Measurements from ENCODE around the gene UCHL5.

UCHL5 gene

GRCh38 chr1:193059282-193060114 is at the start of gene UCHL5, which contains the start of gene RO60:
Gene UCHL5 (minus strand): TSS chr1:193059360. CDS start chr1:193059260, 100 bp downstream.
Gene RO60 (plus strand): TSS chr1:193059612. CDS start chr1:193069055, 9,443 bp downstream.
- DNase-seq: peak; percentile 97

DNA sequence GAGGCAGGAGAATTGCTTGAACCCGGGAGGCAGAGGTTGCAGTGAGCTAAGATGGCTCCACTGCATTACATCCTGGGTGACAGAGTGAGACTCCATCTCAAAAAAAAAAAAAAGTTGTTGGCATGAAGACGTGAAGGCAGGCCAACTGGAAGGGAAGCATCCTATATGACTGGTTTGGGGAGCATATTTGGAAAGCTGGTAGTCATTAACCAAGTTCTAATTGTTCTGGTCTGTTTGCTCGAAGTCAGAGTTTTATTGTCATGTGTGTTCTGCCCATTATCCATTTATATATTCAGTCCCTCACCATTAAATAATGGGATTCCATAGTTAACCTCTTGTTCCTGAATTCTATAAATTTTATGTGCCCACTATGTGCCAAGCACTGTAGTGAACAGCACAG is 49.3 kb upstream of the UCHL5 start:
- DNase-seq: no peak

GRCh38 chr1:193105821-193106177 is 46.6 kb upstream of the UCHL5 start:
- DNase-seq: no peak

GRCh38 chr1:193104907-193105820 is 46.0 kb upstream of the UCHL5 start, which contains the start of gene GLRX2:
Gene GLRX2 (minus strand): TSS chr1:193105414. CDS start chr1:193105382, 32 bp downstream.
- DNase-seq: peak; percentile 83

DNA sequence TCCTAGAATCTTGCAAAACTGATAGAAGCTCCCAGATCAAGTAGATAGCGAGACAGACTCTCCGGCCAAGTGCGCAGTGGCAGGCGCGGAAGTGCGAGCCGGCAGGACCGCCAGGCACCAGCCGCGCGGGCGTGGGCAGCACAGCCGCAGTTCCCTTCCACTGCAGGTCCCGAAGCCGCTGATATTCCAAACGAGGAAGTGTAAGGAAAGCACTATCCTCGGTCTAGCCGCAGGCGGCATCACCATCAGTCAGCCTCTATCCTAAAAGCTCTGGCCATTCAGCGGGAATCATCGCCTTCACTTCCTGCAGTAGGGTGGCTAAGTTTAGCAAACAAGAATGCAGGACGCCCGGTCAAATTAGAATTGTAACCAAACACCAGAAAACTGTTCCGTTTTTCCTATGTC is 45.3 kb upstream of the UCHL5 start:
- peak; percentile 47 for DNase-seq

GRCh38 chr1:193103759-193104501 is 44.8 kb upstream of the UCHL5 start:
- no peak for DNase-seq

DNA sequence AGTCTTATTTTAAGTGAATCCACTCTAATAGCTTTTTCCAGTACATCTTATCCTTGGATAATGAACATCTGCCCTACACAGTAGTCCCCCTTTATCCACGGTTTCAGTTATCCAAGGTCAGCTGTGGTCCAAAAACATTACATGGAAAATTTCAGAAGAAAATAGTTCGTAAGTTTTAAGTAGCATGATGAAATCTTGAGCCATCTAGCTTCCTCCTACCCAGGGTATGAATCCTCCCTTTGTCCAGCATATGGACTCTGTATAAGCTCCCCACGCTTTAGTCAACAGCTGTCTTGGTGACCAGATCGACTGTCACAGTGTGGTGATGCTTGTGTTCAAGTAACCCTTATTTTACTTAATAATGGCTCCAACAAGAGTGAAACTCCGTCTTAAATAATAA is 43.5 kb upstream of the UCHL5 start:
- no peak for DNase-seq

GRCh38 chr1:193094112-193094511 is 35.0 kb upstream of the UCHL5 start:
- DNase-seq: no peak

- DNase-seq: no peak
Observed at GRCh38 chr1:193090865-193091264, 31.7 kb upstream of the UCHL5 start.

- no peak for DNase-seq
Observed at GRCh38 chr1:193087893-193088292, 28.7 kb upstream of the UCHL5 start.

DNA sequence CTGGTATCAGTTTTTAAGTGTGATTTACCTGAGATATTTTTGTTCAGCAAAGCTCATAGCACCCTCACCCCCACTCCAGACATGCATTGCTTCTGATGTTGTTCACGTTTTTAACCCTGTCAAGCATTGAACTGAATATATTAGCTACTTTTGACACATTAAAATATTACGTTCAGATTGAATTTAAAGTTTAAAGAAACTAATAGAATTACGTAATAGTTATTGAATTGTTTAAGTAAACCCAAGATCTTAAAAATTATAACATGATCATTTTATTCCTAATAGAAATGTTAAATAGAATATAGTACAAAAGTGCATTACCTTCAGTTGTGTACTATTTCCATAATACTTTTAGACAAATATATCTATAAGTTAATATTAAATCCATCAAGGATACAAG is 27.2 kb upstream of the UCHL5 start:
- no peak for DNase-seq

GRCh38 chr1:193085263-193085662 is 26.1 kb upstream of the UCHL5 start:
- peak; percentile 6 for DNase-seq

- DNase-seq: no peak
Observed at GRCh38 chr1:193083365-193084088, 24.4 kb upstream of the UCHL5 start.

- no peak for DNase-seq
Observed at GRCh38 chr1:193079187-193079586, 20.0 kb upstream of the UCHL5 start.

- no peak for DNase-seq
Observed at GRCh38 chr1:193077991-193078390, 18.8 kb upstream of the UCHL5 start.

DNA sequence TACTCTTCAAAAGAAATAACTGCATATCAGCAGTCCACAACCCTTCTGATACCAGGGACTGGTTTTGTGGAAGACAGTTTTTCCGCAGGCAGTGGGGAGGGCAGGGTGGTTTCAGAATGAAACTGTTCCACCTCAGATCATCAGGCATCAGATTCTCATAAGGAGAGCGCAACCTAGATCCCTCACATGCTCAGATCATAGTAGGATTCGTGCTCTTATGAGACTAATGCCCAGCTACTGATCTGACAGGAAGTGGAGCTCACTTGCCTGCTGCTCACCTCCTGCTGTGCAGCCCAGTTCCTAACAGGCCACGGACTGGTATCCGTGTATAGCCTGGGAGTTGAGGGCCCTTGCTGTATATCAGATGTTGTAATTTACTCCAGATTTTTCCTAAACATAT is 11.8 kb upstream of the UCHL5 start:
- no peak for DNase-seq

- no peak for DNase-seq
Observed at GRCh38 chr1:193070386-193070753, 11.2 kb upstream of the UCHL5 start.

DNA sequence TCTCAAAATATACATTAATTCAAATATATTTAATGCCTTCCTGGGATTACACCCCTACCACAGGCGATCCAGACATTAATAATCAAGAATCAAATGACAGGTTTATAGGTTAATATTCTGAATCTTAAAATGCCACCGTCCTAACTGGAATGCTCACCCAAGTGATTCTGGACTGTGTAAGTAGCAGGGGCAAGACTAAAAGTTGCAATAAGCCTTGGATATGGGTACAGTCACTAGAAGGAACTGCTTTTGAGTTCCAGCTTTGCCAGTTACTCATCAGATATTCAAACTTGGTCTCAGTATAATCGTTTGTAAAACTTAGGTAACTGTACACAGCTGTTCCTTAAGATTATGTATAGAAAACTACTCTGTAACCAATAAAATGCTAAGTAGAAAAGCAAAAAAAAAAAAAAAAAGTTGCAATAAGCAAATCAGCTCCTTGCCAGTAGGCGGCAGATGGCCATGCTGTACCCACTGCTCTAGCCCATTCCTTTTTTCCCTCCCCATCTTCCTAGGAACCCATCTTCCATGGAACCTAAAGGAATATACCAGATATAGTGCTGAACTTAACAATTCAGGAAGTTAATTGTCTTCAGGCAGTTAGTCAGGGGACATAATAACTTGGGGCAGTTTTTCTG is 10.7 kb upstream of the UCHL5 start:
- DNase-seq: no peak

DNA sequence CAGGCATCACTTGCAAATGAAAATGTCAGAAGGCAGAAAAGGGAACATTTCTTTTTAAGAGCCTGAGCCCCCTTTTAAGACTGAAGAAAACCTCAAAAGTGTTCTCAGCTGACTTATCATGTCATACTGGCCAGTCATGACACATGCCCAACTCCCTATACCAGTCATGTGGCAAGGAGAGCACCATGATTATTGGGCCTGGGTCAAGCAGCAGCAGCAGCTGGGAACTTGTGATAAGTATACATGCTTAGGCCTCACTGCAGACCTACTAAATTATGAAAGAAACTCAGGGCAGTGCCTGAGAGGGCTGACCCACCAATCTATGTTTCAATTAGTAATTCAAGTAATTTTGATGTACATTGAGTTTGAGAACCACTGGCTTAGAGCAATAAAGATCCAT is 8.9 kb upstream of the UCHL5 start:
- DNase-seq: no peak

DNA sequence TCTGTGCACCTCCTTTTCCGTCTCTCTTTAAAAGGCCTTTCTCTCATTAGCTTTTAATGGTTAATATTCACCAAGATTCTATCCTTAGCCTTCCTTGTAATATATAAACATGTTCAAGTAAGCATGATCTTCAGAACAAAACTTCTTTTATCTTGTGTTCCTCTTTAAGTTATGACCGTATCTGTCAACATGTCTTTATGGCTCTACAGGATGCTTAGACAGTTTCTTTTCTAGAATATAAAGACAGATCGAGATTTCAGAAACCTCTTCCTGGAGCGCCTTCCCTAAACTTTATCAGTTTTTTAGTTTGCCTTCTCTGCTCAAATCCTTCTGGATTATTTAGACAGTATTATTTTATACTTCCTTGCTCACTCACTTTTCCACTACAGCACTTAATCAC is 7.4 kb upstream of the UCHL5 start:
- no peak for DNase-seq

DNA sequence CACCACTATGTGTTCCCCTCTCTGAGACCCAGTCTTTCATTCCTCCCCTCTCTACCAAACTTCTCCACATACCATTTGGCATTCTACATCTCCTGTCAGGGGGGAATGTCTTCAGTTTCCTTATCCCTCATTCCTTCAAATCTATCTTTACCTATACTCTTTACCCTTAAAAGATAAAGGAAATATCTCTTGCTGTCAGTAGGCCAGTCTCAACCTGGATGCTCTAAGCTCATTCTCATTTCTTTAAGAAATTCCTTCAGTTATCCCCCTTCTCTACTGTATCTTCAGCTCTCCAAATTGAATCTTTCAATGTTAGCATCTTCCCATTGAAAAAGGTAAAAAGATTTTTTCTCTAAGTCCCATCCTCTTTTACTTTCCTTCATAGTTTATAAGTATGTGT is 6.8 kb upstream of the UCHL5 start:
- no peak for DNase-seq
